NCI-H2227 (cell line): ENCODE results near the gene OR6M1.

ENCODE experiments used
- DNase-seq: peaks from one replicate; lab custom pipeline; 2025; ENCODE audit not compliant: unreplicated experiment; lab: John Stamatoyannopoulos, UW

Gene OR6M1

DNA sequence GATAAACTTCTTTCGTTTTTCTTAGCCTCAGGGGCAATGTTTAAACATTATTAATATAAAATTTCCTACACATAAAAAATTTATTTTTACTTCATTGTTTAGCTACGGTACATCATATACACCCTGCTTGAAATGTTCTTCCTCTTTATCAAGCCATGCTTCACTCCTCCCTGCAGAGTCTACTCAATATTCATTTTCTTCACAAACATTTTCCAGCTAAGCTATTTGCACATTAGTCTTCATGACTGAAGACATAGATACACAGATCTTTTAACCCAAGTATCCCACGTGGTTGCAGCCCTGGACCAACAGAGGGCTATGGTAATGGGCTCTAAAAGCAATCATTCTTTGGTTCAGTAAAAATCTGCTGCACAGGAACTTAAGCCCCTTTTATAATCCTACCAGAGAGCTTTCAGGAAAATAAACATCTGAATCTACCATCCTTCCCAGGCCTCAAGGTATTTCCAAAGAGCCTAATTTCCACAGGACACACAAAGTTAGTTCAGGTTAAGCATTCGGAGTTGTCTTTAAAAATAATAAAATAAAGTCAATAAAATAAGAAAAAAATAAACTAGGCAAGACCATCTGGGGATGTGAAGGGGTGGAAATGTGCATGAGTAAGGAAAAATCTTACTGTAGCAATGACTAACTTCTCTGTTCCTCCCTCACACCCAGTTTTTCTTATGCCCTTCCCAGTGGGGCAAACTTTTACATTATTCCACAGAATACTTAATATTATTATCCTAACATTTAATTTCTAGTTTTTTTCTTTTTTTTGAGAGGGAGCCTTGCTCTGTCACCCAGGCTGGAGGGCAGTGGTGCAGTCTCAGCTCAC is 30.2 kb downstream of the OR6M1 start:
- no peak for DNase-seq

DNA sequence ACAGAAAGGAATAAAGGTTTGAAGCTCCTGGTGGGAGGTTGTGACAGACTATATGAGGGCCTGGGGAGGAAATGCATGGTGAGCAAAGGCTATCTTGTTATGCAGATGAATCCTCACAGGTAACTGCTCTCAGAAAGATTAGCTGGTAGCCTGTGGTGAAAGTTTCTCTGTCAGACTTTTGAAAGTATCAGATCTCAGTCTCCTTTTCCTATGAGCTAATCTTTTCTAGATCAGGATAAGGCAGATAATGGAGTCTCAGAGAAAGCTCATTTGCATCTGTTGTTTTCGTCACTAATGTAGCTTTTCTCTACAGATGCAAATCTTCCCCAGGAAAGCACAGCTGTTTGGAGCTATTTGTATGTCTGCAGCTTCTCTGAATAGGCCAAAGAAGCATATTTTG is 30.9 kb downstream of the OR6M1 start:
- no peak for DNase-seq

DNA sequence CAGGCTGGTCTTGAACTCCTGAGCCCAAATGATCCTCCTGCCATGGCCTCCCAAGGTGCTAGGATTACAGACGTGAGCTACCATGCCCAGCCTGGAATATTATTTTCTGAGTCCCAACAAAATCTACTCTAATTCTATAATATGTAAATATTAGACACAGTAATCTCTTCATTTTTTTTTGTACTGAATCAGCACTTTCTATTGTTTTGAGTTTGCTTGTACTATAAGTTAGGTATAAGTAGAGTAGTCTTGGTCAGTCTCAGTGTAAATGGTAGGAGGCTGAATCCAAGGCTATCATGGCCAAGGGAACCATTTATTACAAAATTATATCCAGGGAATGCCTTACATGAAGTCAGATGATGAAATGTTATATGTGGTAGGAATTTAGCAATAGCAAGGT is 32.2 kb downstream of the OR6M1 start:
- no peak for DNase-seq

DNA sequence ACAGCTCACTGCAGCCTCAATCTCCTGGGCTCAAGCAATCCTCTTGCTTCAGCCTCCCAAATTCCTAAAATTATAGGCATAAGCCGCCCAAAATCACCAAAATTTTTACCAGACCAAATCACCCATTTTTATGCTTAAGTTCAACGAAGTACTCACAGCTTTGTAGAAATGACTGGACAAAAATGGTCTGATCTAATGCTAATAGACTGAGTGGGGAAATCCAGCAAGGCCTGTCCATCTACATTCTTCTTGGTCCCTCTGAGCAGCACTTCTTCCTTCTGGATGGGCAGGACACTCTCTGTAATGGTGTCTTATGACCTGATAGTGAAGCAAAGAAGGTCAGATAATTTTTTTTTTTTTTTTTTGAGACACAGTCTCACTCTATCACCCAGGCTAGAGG is 33.1 kb downstream of the OR6M1 start:
- DNase-seq = no peak

DNA sequence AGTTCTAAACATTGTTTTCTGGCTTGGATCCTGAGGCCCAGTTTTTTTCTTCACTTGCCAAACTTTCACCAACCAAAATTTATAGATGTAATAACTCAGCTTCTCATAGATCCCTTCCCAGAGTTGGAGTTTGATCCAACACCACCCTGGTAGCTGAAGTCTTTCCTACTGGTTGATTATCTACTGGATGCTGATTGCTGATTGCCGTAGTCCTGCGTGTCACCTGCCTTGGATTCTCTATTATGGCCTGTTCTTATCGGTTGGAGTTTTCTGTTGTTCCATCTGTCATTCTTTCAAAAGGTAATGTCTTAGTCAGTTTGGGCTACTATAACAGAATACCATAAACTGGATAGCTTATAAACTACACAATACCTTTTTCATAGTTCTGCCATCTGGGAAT is 34.5 kb downstream of the OR6M1 start:
- DNase-seq = no peak

DNA sequence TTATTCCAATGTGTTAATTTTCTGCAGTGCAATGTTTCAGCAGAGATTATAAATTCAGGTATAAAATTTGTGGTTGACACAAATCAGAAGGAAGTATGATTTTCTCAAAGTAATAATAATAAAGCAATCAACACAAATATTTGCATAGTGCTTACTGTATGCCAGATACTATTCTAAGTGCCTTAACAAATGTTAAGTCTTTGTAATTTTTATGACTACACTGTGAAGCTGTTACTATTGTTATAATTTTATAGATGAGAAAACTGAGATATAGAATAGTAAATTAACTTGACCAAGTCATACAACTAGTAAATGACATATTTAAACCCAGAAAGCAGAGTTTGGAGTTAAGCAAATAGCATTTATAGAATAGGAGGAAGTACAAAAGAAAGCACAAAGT is 35.4 kb downstream of the OR6M1 start:
- no peak for DNase-seq

DNA sequence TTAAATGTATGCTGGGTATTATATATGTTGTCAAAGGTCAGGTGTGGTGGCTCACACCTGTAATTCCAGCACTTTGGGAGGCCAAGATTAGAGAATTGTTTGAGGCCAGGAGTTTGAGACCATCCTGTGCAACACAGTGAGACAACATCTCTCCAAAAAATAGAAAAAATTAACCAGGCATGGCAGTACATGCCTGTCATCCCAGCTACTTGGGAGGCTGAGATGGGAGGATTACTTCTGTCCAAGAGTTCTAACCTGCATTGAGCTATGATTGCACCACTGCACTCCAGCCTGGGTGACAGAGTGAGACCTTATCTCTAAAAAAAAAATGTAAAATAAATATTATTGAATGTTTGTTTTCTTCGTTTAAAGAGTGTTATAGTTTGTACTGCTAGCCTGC is 40.5 kb downstream of the OR6M1 start:
- no peak for DNase-seq

DNA sequence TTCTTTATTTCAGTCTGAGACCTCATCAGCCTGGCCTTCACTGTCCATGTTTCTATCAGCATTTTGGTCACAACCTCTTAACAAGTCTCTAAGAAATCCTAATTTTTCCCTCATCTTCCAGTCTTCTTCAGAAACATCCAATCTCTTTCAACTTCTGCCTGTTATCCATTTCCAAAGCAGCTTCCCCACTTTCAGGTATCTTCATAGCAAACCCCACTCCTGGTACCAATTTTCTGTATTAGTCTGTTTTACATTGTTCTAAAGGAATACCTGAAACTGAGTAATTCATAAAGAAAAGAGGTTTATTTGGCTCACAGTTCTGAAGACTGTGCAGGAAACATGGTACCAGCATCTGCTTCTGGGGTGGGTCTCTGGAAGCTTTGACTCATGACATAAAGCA is 43.7 kb downstream of the OR6M1 start:
- no peak for DNase-seq

DNA sequence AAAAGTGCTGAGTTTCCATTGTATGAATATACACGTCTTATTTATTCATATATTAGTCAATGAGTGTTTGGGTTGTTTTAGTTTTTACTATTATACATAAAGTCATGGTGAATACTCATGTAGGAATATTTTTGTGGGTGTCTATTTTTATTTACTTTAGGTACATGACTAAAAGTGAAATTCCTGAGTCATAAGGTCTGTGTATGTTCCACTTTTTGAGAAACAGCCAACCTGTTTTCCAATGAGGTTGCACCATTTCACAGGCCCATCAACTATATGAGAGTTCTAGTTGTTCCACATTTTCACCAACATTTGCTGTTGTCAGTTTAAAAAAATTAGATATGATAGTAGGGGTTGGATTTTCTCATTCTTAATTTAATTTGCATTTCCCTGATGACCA is 45.3 kb downstream of the OR6M1 start:
- DNase-seq = no peak

DNA sequence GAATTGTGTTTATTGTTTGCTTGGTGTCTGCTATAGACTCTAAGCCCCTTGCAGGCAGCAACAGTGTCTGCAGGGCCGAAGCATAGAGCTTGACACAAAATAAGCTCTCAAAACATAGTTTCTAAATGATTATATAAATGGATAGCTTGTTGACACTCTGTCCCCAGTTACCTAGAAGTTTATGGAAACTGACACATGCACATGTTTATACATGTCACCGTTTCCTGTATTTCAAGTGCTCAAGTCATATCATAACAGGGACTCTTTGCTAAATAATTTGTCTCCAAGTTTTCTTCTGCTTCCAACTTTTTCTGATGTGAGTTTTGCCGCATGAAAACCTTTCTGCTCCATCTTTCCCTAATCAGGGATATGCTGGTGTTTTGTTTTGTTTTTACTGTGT is 48.2 kb downstream of the OR6M1 start:
- no peak for DNase-seq

DNA sequence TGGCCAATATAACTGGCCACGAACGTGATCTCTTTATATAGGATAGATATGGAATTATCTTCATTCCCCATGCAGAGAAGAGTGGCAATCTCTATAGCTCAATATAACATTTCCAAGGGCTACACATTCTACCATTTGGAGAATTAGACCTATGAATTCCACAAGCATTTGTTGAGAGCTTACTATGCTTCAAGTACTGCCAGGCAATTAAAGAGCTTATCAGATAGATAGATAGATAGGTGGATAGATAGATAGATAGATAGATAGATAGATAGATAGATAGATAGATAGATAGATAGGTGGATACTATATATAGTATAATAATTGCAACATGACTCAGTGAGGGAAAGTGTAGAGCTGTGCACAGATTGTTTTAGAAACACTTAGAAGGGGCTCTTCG is 50.3 kb downstream of the OR6M1 start:
- no peak for DNase-seq
